GM23338 (cell line): ENCODE measurements around the gene GOT2. TPM values are rescaled to one million over a fixed set of nuclear protein-coding genes. Genes with fewer than 3 reads are reported as not detected.
"Not testable (repeated sequence)": the region's sequence is repeated elsewhere in the genome, so short reads cannot be mapped to it uniquely, and the experiment has no call there.

Source experiments
- ATAC-seq: fragments of 200-7000 bp; cut with Tn5 transposase; 3 replicates; pipeline ENCODE4 v1.9.1; 2020
- DNase-seq: peaks from one replicate; pipeline ENCODE4 v3.0.0-alpha.2; 2015; ENCODE audit warnings: low spot score
- H2AFZ ChIP-seq: fragments of 200-600 bp; sonication (generic); 2 replicates; pipeline ENCODE4 v1.8.0; 2016; ENCODE audit warnings: antibody characterized with exemption, mild to moderate bottlenecking, moderate library complexity
- H3F3A ChIP-seq: fragments of 200-600 bp; sonication (generic); replicated peaks from 2 replicates; pipeline ENCODE4 v1.8.0; 2017; ENCODE audit warnings: antibody characterized with exemption, mixed run types, low read depth
- H3K27ac ChIP-seq: fragments of 200-600 bp; sonication (generic); 2 replicates; pipeline ENCODE4 v1.6.1; 2016; ENCODE audit warnings: low read depth
- H3K27me3 ChIP-seq: fragments of 200-600 bp; sonication (generic); 2 replicates; pipeline ENCODE4 v1.8.0; 2016; ENCODE audit warnings: mild to moderate bottlenecking, mixed run types, moderate library complexity; ENCODE audit not compliant: insufficient read depth
- H3K36me3 ChIP-seq: fragments of 200-600 bp; sonication (generic); 2 replicates; pipeline ENCODE4 v1.8.0; 2016; ENCODE audit warnings: mild to moderate bottlenecking; ENCODE audit not compliant: insufficient read depth
- H3K4me1 ChIP-seq: fragments of 200-600 bp; sonication (generic); 2 replicates; pipeline ENCODE4 v1.8.0; 2016; ENCODE audit warnings: mild to moderate bottlenecking, moderate library complexity; ENCODE audit not compliant: insufficient read depth
- H3K4me2 ChIP-seq: fragments of 200-600 bp; sonication (generic); 2 replicates; pipeline ENCODE4 v1.7.1; 2017; ENCODE audit warnings: mixed run types
- H3K4me3 ChIP-seq: fragments of 200-600 bp; sonication (generic); 2 replicates; pipeline ENCODE4 v1.6.1; 2016; ENCODE audit warnings: mixed run types
- H3K79me2 ChIP-seq: fragments of 200-600 bp; sonication (generic); replicated peaks from 2 replicates; pipeline ENCODE4 v1.8.0; 2017; ENCODE audit warnings: mild to moderate bottlenecking; ENCODE audit not compliant: insufficient read depth
- H3K9me2 ChIP-seq: fragments of 200-600 bp; sonication (generic); 2 replicates; pipeline ENCODE4 v1.8.0; 2017; ENCODE audit not compliant: insufficient read depth
- H4K20me1 ChIP-seq: fragments of 200-600 bp; sonication (generic); replicated peaks from 2 replicates; pipeline ENCODE4 v1.8.0; 2017; ENCODE audit warnings: mild to moderate bottlenecking; ENCODE audit not compliant: insufficient read depth
- H3K27ac Mint-ChIP-seq: 2 replicates; pipeline ENCODE4 v1.8.0; 2020; ENCODE audit warnings: inconsistent platforms, mild to moderate bottlenecking, moderate library complexity, mixed read lengths
- H3K27me3 Mint-ChIP-seq: 3 replicates; pipeline ENCODE4 v1.8.0; 2022; ENCODE audit warnings: low read depth, mild to moderate bottlenecking, moderate library complexity, mixed read lengths, inconsistent platforms; ENCODE audit not compliant: insufficient read depth, poor library complexity
- H3K36me3 Mint-ChIP-seq: 3 replicates; pipeline ENCODE4 v1.8.0; 2021; ENCODE audit warnings: low read depth, mild to moderate bottlenecking, inconsistent platforms, moderate library complexity, mixed read lengths
- H3K4me1 Mint-ChIP-seq: 3 replicates; pipeline ENCODE4 v1.8.0; 2020; ENCODE audit warnings: mild to moderate bottlenecking, inconsistent platforms, mixed read lengths
- H3K4me3 Mint-ChIP-seq: 3 replicates; pipeline ENCODE4 v1.8.0; 2021; ENCODE audit warnings: moderate library complexity, mild to moderate bottlenecking, inconsistent platforms, mixed read lengths
- H3K9me3 Mint-ChIP-seq: 3 replicates; pipeline ENCODE4 v1.8.0; 2020; ENCODE audit warnings: moderate library complexity, mild to moderate bottlenecking, inconsistent platforms, mixed read lengths
- CREB1 ChIP-seq: fragments of 250-450 bp; sonication (Bioruptor Pico); IDR thresholded peaks from 2 replicates; pipeline ENCODE4 v1.5.0; 2020; ENCODE audit warnings: low read depth, mild to moderate bottlenecking, moderate library complexity
- CTCF ChIP-seq, 2 experiments: fragments of 200-600 bp in 1 of 2; sonication (generic) in 1 of 2; conservative IDR thresholded peaks; 2 replicates each; pipeline versions ENCODE4 v1.5.1 to v1.6.1; 2016 to 2017; ENCODE audit warnings: antibody characterized with exemption in 2 of 2, low read depth in 2 of 2, mild to moderate bottlenecking in 2 of 2, moderate library complexity in 1 of 2
- ETS1 ChIP-seq: IDR thresholded peaks from 2 replicates; pipeline ENCODE4 v1.6.1; 2016; ENCODE audit warnings: antibody characterized with exemption
- EZH2 ChIP-seq: fragments of 200-600 bp; sonication (generic); IDR thresholded peaks from one replicate; pipeline ENCODE4 v1.8.0; 2017; ENCODE audit warnings: antibody characterized with exemption, mild to moderate bottlenecking, low read depth; ENCODE audit not compliant: unreplicated experiment
- EZH2phosphoT487 ChIP-seq: fragments of 200-600 bp; sonication (generic); IDR thresholded peaks from one replicate; pipeline ENCODE4 v1.8.1; 2018; ENCODE audit warnings: antibody characterized with exemption; ENCODE audit not compliant: unreplicated experiment
- REST ChIP-seq: IDR thresholded peaks from one replicate; pipeline ENCODE4 v1.6.1; 2018; ENCODE audit warnings: antibody characterized with exemption; ENCODE audit not compliant: unreplicated experiment
- STAT1 ChIP-seq: IDR thresholded peaks from one replicate; pipeline ENCODE4 v1.6.1; 2016; ENCODE audit warnings: antibody characterized with exemption; ENCODE audit not compliant: unreplicated experiment
- ZNF462 ChIP-seq: fragments of 250-450 bp; sonication (Bioruptor Pico); IDR thresholded peaks from 2 replicates; pipeline ENCODE4 v1.5.0; 2020; ENCODE audit warnings: mild to moderate bottlenecking, moderate library complexity
- polyA plus RNA-seq: library from polyadenylated mRNA; unstranded; fragments of >200 nt; fragmentation: Nextera tagmentation; extraction: Ambion mirVana; gene quantifications from 2 replicates; pipeline ENCODE4 v1.2.1, GENCODE V29; 2016
- total RNA-seq: library from RNA; depleted of rRNA; stranded (reverse); fragments of >200 nt; shearing (Covaris generic); gene quantifications from 2 replicates; pipeline ENCODE4 v1.2.3, GENCODE V29; 2014

GOT2 gene
- total and polyA plus RNA-seq, 2 experiments from 2014 or later, result 133 to 205 TPM

- H3K27me3 ChIP-seq, result no peaks in the 10 kb centered on the region
- no peak overlapping the region for H2AFZ ChIP-seq
- ATAC-seq (peak; percentile 95), DNase-seq (peak; percentile 87)
- no peak overlapping the region for H3K4me2 ChIP-seq
- H3K9me2 ChIP-seq, result no peaks in the 10 kb centered on the region
- Mint-ChIP-seq H3K4me1 (peaks cover 2% of the 10 kb centered on the region; the same call in 2 of the 3 replicates), H3K4me3 (no peak overlapping the region), H3K9me3 (no peaks in the 10 kb centered on the region), H3K27ac (no peak overlapping the region), H3K27me3 (peaks cover 2% of the 10 kb centered on the region), H3K36me3 (peaks cover under 1% of the 10 kb centered on the region; the same call in 1 of the 3 replicates)
- no peak overlapping the region for H3K4me3 ChIP-seq
- TF ChIP-seq STAT1 (no peak), ZNF462 (CRISPR knock-in tag) (0 out of 2 replicates have a peak, but pooled peaks have one; percentile 11), EZH2 (no peak), REST (no peak), EZH2phosphoT487 (no peak), CTCF (conservative IDR thresholded peaks at IDR 0.05; ENCODE audit: low read depth in 2 of 2) (peak; percentile 72 to 90), CREB1 (no peak), ETS1 (no peak)
- peaks cover 7% of the 10 kb centered on the region; the same call in 1 of the 2 replicates for H4K20me1 ChIP-seq
- no peaks in the 10 kb centered on the region for H3K79me2 ChIP-seq
- no peaks in the 10 kb centered on the region for H3K4me1 ChIP-seq
- no peaks in the 10 kb centered on the region for H3K36me3 ChIP-seq
- no peaks in the 10 kb centered on the region for H3F3A ChIP-seq
- no peak overlapping the region for H3K27ac ChIP-seq
Measured at GRCh38 chr16:58661199-58661830, 72.8 kb downstream of the GOT2 start.

- H4K20me1 ChIP-seq, H3K27me3 Mint-ChIP-seq, H3K4me1 ChIP-seq, H3K4me3 Mint-ChIP-seq, H2AFZ ChIP-seq, H3K36me3 ChIP-seq, H3K9me3 Mint-ChIP-seq, H3K79me2 ChIP-seq, H3K4me3 ChIP-seq, H3K9me2 ChIP-seq, H3K36me3 Mint-ChIP-seq, H3K27ac Mint-ChIP-seq, H3K27ac ChIP-seq, H3F3A ChIP-seq, H3K4me1 Mint-ChIP-seq, H3K4me2 ChIP-seq, ATAC-seq, DNase-seq, H3K27me3 ChIP-seq: not testable (repeated sequence)
Measured at GRCh38 chr16:58659911-58660310, 74.2 kb downstream of the GOT2 start.
